HepG2 (cell line): ENCODE data around the gene SLC22A31. TPM values are rescaled to one million over a fixed set of nuclear protein-coding genes. Genes with fewer than 3 reads are reported as not detected.
A peak's percentile ranks its signal among the peaks of the same experiment; 100 is the strongest.

ENCODE experiments used
- ATF1 ChIP-seq: IDR thresholded peaks from 2 replicates; pipeline ENCODE4 v1.6.1; 2016; ENCODE audit warnings: mild to moderate bottlenecking, control low read depth
- BATF2 ChIP-seq: sonication (generic); formaldehyde crosslinking; IDR thresholded peaks from 2 replicates; pipeline ENCODE4 v1.8.0; 2022; ENCODE audit warnings: mild to moderate bottlenecking, missing genetic modification reagents, moderate library complexity
- CBX5 ChIP-seq: sonication (generic); formaldehyde crosslinking; IDR thresholded peaks from 2 replicates; pipeline ENCODE4 v1.4.0; 2020; ENCODE audit warnings: missing genetic modification reagents, borderline replicate concordance
- CCAR2 ChIP-seq: fragments of 200-400 bp; formaldehyde crosslinking; optimal IDR thresholded peaks from 2 replicates; pipeline ENCODE3; 2018; ENCODE audit warnings: low read depth, mild to moderate bottlenecking, low read length, moderate library complexity
- FOXJ3 ChIP-seq: sonication (generic); formaldehyde crosslinking; IDR thresholded peaks from 2 replicates; pipeline ENCODE4 v1.4.0; 2020; ENCODE audit warnings: missing genetic modification reagents, mild to moderate bottlenecking, borderline replicate concordance
- SMC3 ChIP-seq: IDR thresholded peaks from 2 replicates; pipeline ENCODE4 v1.6.1; 2011; ENCODE audit warnings: low read length, improper control_type of control experiment
- SMYD3 ChIP-seq: sonication (generic); formaldehyde crosslinking; IDR thresholded peaks from 2 replicates; pipeline ENCODE4 v1.8.1; 2023; ENCODE audit warnings: mild to moderate bottlenecking, missing genetic modification reagents
- SNAPC2 ChIP-seq: sonication (generic); formaldehyde crosslinking; IDR thresholded peaks from 2 replicates; pipeline ENCODE4 v1.8.1; 2022; ENCODE audit warnings: mild to moderate bottlenecking, missing genetic modification reagents
- TEAD3 ChIP-seq: optimal IDR thresholded peaks from 2 replicates; pipeline ENCODE3; 2016; ENCODE audit warnings: borderline replicate concordance
- XBP1 ChIP-seq: sonication (generic); formaldehyde crosslinking; IDR thresholded peaks from 2 replicates; pipeline ENCODE4 v1.5.0; 2020; ENCODE audit warnings: missing genetic modification reagents
- ZBTB34 ChIP-seq: sonication (generic); formaldehyde crosslinking; IDR thresholded peaks from 2 replicates; pipeline ENCODE4 v1.8.0; 2022; ENCODE audit warnings: mild to moderate bottlenecking, missing genetic modification reagents
- ZFP90 ChIP-seq: sonication (generic); formaldehyde crosslinking; IDR thresholded peaks from 2 replicates; pipeline ENCODE4 v1.8.0; 2022; ENCODE audit warnings: missing genetic modification reagents, mild to moderate bottlenecking, inconsistent platforms, borderline replicate concordance
- ZNF160 ChIP-seq: sonication (generic); formaldehyde crosslinking; IDR thresholded peaks from 2 replicates; pipeline ENCODE4 v1.8.0; 2022; ENCODE audit warnings: mild to moderate bottlenecking, inconsistent platforms, missing genetic modification reagents
- ZNF24 ChIP-seq: fragments of 450-650 bp; IDR thresholded peaks from 2 replicates; pipeline ENCODE4 v1.6.1; 2017; ENCODE audit warnings: antibody characterized with exemption, mild to moderate bottlenecking
- ZNF333 ChIP-seq: sonication (generic); formaldehyde crosslinking; IDR thresholded peaks from 2 replicates; pipeline ENCODE4 v1.4.0; 2020; ENCODE audit warnings: mild to moderate bottlenecking, missing genetic modification reagents, borderline replicate concordance
- ZNF337 ChIP-seq: sonication (generic); formaldehyde crosslinking; IDR thresholded peaks from 2 replicates; pipeline ENCODE4 v1.5.1; 2020; ENCODE audit warnings: missing genetic modification reagents, low read depth, mild to moderate bottlenecking, borderline replicate concordance
- ZNF44 ChIP-seq: sonication (generic); formaldehyde crosslinking; IDR thresholded peaks from 2 replicates; pipeline ENCODE4 v1.5.1; 2020; ENCODE audit warnings: mild to moderate bottlenecking, missing genetic modification reagents
- ZNF543 ChIP-seq: sonication (generic); formaldehyde crosslinking; IDR thresholded peaks from 2 replicates; pipeline ENCODE4 v1.4.0; 2020; ENCODE audit warnings: mild to moderate bottlenecking, missing genetic modification reagents
- ZNF552 ChIP-seq: sonication (generic); formaldehyde crosslinking; IDR thresholded peaks from 2 replicates; pipeline ENCODE4 v1.9.0; 2022; ENCODE audit warnings: missing genetic modification reagents, mild to moderate bottlenecking, borderline replicate concordance
- polyA plus RNA-seq, 8 experiments: library from polyadenylated mRNA; depleted of rRNA in 3 of 8; stranded (reverse) in 7 of 8; unstranded in 1 of 8; fragments of >200 nt; fragmentation: Illumina TruSeq in 4 of 8; extraction: Trizol in 4 of 8; gene quantifications; 2 replicates each; pipeline versions ENCODE4 v1.2.1 to v1.2.3, GENCODE V29; 2011 to 2016; ENCODE audit warnings: low read depth in 4 of 8, missing spikeins in 1 of 8, mixed read lengths in 1 of 8; ENCODE audit not compliant: insufficient read depth in 1 of 8
- total RNA-seq, 5 experiments: library from RNA; depleted of rRNA; stranded (reverse); fragments of >200 nt; fragmentation: Illumina TruSeq; extraction: Trizol; gene quantifications; 2 replicates each; pipeline ENCODE4 v1.2.3, GENCODE V29; 2016; ENCODE audit warnings: low read depth in 1 of 5
- TF ChIP-seq, protein P1 (sequence below): IDR thresholded peaks from 2 replicates; pipeline ENCODE4 v1.6.1; 2016; ENCODE audit warnings: control low read depth
- TF ChIP-seq, protein P2 (sequence below): sonication (generic); formaldehyde crosslinking; IDR thresholded peaks from 2 replicates; pipeline ENCODE4 v1.5.1; 2020; ENCODE audit warnings: mild to moderate bottlenecking, missing genetic modification reagents
- TF ChIP-seq, protein P3 (sequence below): sonication (generic); formaldehyde crosslinking; IDR thresholded peaks from 2 replicates; pipeline ENCODE4 v1.8.0; 2022; ENCODE audit warnings: low read depth, missing genetic modification reagents

Gene SLC22A31
- total and polyA plus RNA-seq, 2 of the 13 experiments (the other 11 are each of a cell fraction or from before 2014, with no cell fraction given): 67.3 to 83.3 TPM

DNA sequence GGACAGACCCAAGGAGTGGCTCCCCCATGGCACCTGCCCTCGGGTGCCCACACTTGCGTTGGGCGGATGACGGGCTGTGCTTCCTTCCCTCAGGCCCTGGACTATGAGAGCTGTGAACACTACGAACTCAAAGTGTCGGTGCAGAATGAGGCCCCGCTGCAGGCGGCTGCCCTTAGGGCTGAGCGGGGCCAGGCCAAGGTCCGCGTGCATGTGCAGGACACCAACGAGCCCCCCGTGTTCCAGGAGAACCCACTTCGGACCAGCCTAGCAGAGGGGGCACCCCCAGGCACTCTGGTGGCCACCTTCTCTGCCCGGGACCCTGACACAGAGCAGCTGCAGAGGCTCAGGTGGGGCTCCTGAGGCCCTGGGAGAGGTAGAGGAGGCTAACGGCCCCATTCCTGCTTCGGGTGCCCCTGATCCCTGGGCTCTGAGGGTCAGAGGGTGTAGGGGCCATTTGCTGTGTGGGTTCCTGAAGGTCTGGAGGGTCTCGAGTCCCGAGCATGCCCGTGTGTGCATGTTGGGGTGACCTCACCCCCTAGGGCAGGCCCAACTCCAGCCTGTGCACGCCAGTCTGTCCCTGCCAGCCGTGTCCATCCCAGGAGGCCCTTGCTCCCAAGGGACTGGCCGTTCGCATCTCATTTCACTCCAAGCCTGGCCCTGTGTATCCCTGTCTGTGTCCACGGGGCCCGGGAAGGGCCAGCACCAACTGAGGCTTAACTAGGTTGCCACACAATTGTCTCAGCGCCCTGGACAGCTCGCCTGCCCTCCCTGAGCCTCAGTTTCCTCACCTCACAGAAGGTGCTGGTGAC, 10.0 kb downstream of the SLC22A31 start (continued):
- TF ChIP-seq, protein P1, sequence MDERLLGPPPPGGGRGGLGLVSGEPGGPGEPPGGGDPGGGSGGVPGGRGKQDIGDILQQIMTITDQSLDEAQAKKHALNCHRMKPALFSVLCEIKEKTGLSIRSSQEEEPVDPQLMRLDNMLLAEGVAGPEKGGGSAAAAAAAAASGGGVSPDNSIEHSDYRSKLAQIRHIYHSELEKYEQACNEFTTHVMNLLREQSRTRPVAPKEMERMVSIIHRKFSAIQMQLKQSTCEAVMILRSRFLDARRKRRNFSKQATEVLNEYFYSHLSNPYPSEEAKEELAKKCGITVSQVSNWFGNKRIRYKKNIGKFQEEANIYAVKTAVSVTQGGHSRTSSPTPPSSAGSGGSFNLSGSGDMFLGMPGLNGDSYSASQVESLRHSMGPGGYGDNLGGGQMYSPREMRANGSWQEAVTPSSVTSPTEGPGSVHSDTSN (CRISPR knock-in tag): no peak
- TF ChIP-seq SMYD3 (CRISPR knock-in tag): no peak
- no peak for TF ChIP-seq SNAPC2
- TF ChIP-seq ZFP90 (CRISPR knock-in tag): 0 out of 2 replicates have a peak, but pooled peaks have one; percentile 23
- peak; percentile 8 for TF ChIP-seq TEAD3 (CRISPR knock-in tag)
- no peak for TF ChIP-seq SMC3
- no peak for TF ChIP-seq XBP1 (CRISPR knock-in tag)
- no peak; the same call in 1 of the 2 replicates for TF ChIP-seq BATF2
- no peak for TF ChIP-seq ZBTB34 (CRISPR knock-in tag)
- TF ChIP-seq FOXJ3 (CRISPR knock-in tag): no peak
- TF ChIP-seq ZNF543 (CRISPR knock-in tag): no peak
- 0 out of 2 replicates have a peak, but pooled peaks have one; percentile 9 for TF ChIP-seq ZNF333
- no peak for TF ChIP-seq ZNF24
- TF ChIP-seq ZNF552 (CRISPR knock-in tag): no peak
- TF ChIP-seq, protein P2, sequence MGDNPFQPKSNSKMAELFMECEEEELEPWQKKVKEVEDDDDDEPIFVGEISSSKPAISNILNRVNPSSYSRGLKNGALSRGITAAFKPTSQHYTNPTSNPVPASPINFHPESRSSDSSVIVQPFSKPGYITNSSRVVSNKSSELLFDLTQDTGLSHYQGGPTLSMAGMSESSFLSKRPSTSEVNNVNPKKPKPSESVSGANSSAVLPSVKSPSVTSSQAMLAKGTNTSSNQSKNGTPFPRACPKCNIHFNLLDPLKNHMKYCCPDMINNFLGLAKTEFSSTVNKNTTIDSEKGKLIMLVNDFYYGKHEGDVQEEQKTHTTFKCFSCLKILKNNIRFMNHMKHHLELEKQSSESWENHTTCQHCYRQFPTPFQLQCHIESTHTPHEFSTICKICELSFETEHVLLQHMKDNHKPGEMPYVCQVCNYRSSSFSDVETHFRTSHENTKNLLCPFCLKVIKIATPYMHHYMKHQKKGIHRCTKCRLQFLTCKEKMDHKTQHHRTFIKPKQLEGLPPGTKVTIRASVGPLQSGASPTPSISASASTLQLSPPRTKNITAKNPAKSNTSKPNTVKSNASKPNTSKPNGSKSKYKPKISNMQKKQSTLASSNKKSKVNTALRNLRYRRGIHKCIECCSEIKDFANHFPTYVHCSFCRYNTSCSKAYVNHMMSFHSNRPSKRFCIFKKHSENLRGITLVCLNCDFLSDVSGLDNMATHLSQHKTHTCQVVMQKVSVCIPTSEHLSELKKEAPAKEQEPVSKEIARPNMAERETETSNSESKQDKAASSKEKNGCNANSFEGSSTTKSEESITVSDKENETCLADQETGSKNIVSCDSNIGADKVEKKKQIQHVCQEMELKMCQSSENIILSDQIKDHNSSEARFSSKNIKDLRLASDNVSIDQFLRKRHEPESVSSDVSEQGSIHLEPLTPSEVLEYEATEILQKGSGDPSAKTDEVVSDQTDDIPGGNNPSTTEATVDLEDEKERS (CRISPR knock-in tag): 0 out of 2 replicates have a peak, but pooled peaks have one; percentile 9
- TF ChIP-seq CBX5 (CRISPR knock-in tag): no peak; the same call in 1 of the 2 replicates
- TF ChIP-seq ZNF160 (CRISPR knock-in tag): 0 out of 2 replicates have a peak, but pooled peaks have one; percentile 49
- TF ChIP-seq ZNF44: 0 out of 2 replicates have a peak, but pooled peaks have one; percentile 39
- no peak for TF ChIP-seq ATF1
- peak; percentile 66 for TF ChIP-seq CCAR2
- TF ChIP-seq, protein P3, sequence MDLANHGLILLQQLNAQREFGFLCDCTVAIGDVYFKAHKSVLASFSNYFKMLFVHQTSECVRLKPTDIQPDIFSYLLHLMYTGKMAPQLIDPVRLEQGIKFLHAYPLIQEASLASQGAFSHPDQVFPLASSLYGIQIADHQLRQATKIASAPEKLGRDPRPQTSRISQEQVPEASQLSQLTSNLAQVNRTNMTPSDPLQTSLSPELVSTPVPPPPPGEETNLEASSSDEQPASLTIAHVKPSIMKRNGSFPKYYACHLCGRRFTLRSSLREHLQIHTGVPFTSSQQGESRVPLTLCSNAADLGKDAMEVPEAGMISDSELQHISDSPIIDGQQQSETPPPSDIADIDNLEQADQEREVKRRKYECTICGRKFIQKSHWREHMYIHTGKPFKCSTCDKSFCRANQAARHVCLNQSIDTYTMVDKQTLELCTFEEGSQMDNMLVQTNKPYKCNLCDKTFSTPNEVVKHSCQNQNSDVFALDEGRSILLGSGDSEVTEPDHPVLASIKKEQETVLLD: no peak
- TF ChIP-seq ZNF337: 0 out of 2 replicates have a peak, but pooled peaks have one; percentile 33
